BJ (cell line): ENCODE data around the gene HAPLN2. TPM values are rescaled to one million over a fixed set of nuclear protein-coding genes. Genes with fewer than 3 reads are reported as not detected.

Experiments
- CTCF ChIA-PET: fragments of 350-600 bp; formaldehyde crosslinking; extraction: SDS; loops from one replicate; lab custom pipeline; 2021; ENCODE audit warnings: antibody characterized with exemption, inconsistent platforms; lab: Yijun Ruan, JAX
- POLR2A ChIA-PET: fragments of 300-600 bp; sonication (Branson Sonifier 250); formaldehyde crosslinking; extraction: SDS; loops from one replicate; lab custom pipeline; 2021; ENCODE audit warnings: antibody characterized with exemption; lab: Charles Lee
- DNase-seq: peaks from one replicate; pipeline ENCODE4 v3.0.0-alpha.2; 2011; ENCODE audit warnings: low read depth
- H3K27me3 ChIP-seq: 2 replicates; pipeline ENCODE4 v1.6.0; 2011; ENCODE audit warnings: low read length; ENCODE audit not compliant: control insufficient read depth, insufficient read depth
- H3K36me3 ChIP-seq: 2 replicates; pipeline ENCODE4 v1.5.1; 2011; ENCODE audit warnings: low read length; ENCODE audit not compliant: control insufficient read depth, insufficient read depth
- H3K4me3 ChIP-seq: 2 replicates; pipeline ENCODE4 v1.5.1; 2011; ENCODE audit warnings: low read depth, mild to moderate bottlenecking, control low read depth, low read length
- polyA minus RNA-seq: library from RNA; depleted of rRNA, polyadenylated mRNA; stranded (reverse); fragments of >200 nt; gene quantifications from 2 replicates; pipeline ENCODE4 v1.2.3, GENCODE V29; 2011; rRNA and poly(A)+ RNA removed
- polyA plus RNA-seq: library from polyadenylated mRNA; depleted of rRNA; stranded (reverse); fragments of >200 nt; gene quantifications from 2 replicates; pipeline ENCODE4 v1.2.3, GENCODE V29; 2011; rRNA removed
- TF ChIP-seq, protein P1 (sequence below): IDR thresholded peaks from 2 replicates; pipeline ENCODE4 v1.5.1; 2011; ENCODE audit warnings: low read depth, mild to moderate bottlenecking, control low read depth, inconsistent platforms, low read length, moderate library complexity; ENCODE audit not compliant: insufficient read depth

HAPLN2 gene
- polyA plus RNA-seq: not detected in 2 replicates
- not detected in 2 replicates for polyA minus RNA-seq

DNA sequence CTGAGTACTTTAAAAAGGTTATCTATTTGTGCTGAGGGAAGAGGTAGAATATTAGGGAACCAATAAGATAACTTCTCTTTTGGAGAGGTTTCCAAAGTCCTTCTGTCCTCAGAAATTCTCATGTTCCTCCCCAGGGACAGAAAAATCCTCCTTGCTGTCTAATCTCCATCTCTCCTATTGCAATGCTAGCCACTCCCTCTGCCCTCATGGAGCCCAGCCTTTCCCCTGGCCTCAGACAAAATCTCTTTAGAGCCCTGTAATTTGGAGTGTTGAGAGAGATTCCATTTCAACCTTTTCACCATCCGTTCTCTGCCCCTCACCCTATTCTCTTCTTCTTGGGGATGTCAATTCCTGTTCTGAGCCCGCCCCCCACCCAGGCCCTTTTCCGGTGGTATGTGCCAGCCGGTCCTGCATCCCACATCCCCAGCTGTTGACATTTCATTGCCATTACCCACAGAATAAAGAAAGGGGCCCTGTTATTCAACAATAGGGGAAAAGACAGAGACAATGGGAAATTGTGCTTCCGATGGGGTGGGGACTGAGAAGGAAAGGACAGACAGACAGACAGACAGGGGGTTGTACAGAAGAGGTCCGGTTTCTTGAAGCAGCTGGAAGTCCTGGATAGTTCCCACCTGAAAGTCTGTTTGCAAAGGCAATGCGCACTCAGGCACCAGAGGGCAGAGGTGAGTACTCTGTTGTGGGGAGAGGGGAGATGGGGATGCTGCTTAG lies at the start of gene HAPLN2:
Gene HAPLN2 (plus strand): TSS at position 563 of the 729 bp plus-strand sequence. CDS start 4,076 bp downstream, outside the sequence.
- no peak for DNase-seq
- POLR2A ChIA-PET: no interaction called here
- peaks cover 37% of the 10 kb centered on the region for H3K27me3 ChIP-seq

DNA sequence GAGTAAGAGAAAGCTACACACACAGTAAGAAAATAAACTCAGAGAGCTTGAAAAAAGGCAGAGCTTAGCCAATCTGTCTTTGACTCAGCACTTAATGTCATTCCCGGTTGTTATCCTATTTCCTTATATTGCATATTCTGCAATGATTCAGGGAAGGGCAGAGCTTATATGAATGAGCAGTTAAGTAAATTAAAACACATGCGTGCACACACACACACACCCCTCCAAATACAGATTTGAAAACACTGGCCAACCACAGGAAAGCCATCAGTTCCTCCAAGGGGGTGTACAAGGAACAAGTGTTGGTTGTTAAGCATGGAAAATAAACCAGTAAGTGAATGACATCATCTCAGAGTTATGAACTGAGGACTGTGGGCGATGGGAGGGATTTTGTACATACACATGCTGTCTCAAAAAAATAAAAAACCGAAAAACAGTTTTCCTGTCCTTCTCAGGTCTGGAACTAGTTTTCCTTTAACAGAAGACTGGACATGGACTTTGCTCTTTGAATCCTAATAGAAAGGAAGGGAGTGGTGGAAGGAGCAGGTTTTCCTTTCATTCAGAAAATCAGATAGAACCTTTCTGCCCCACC lies 47.9 kb upstream of the HAPLN2 start:
- CTCF ChIA-PET: interaction anchor here (0.6 to 2.3 kb wide), 13 partner anchors 9 to 185 kb away, joined by 3 to 6 read pairs (median 3); partner anchors contain the start of gene NAXE
- 0 out of 2 replicates have a peak, but pooled peaks cover 2% of the 10 kb centered on the region for H3K27me3 ChIP-seq
- peak overlapping the region; percentile 55 for H3K4me3 ChIP-seq
- POLR2A ChIA-PET: interaction anchor here (0.9 kb wide), 1 partner anchor 114 kb away, joined by 3 read pairs; no protein-coding TSS in a partner anchor
- TF ChIP-seq, protein P1, sequence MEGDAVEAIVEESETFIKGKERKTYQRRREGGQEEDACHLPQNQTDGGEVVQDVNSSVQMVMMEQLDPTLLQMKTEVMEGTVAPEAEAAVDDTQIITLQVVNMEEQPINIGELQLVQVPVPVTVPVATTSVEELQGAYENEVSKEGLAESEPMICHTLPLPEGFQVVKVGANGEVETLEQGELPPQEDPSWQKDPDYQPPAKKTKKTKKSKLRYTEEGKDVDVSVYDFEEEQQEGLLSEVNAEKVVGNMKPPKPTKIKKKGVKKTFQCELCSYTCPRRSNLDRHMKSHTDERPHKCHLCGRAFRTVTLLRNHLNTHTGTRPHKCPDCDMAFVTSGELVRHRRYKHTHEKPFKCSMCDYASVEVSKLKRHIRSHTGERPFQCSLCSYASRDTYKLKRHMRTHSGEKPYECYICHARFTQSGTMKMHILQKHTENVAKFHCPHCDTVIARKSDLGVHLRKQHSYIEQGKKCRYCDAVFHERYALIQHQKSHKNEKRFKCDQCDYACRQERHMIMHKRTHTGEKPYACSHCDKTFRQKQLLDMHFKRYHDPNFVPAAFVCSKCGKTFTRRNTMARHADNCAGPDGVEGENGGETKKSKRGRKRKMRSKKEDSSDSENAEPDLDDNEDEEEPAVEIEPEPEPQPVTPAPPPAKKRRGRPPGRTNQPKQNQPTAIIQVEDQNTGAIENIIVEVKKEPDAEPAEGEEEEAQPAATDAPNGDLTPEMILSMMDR: no peak
- no peaks in the 10 kb centered on the region; the same call in 1 of the 2 replicates for H3K36me3 ChIP-seq
- DNase-seq: peak; percentile 93

More for the DNA sequence above, at the start of gene HAPLN2:
- TF ChIP-seq, protein P1: peak; percentile 54
- CTCF ChIA-PET: interaction anchor here (0.5 to 15.6 kb wide), 9 partner anchors 8 to 713 kb away, joined by 3 to 257 read pairs (median 3); partner anchors contain the start of gene NES
- Histone ChIP-seq H3K4me3 (no peak within 1 kb of the TSS), H3K36me3 (no peaks in the 10 kb centered on the region)

DNA sequence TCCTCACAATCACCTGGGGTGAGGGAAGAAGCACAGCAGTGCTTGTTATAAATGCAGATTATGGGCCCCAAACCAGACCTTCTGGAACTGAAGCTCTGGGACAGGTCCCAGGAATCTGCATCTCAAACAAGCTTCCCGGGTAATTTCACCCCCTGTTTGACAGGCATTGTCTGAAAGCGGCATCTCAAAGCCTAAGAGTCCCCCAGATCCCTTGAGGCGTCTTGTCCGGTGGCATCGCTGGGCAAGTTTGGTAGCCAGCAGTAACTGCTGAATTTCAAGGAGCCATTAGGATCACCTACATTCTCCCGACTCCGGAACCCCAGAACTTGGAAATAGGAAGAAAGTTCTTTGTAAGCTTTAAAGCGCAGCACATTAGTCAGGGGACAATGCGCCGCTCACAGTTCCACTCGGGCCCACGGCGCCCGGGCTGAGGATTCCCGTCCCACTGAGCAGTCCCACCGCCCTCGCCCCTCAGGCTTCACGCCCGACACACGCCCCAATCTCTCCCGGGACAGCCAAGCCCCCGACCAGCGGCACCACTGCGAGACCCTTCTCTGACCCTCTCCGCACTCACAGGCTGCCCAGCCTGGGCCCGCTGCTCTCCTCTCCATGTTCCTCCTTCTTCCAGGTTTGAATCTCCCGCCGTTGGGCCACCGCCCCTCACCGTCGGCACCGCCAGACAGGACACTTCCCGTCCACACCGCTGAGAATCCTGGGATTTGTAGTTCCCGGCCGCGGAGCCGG lies 47.1 kb upstream of the HAPLN2 start, which contains the start of gene IQGAP3:
Gene IQGAP3 (minus strand): TSS at position 647 of the 744 bp plus-strand sequence. CDS start 36 bp downstream, at position 611.
- no peaks in the 10 kb centered on the region for H3K36me3 ChIP-seq
- peak within 1 kb of the TSS; percentile 55 for H3K4me3 ChIP-seq
- TF ChIP-seq, protein P1: no peak
- H3K27me3 ChIP-seq: 0 out of 2 replicates have a peak, but pooled peaks cover 2% of the 10 kb centered on the region
- no peak for DNase-seq
- ChIA-PET CTCF (interaction anchor here (0.9 to 2.3 kb wide), 9 partner anchors 10 to 186 kb away, joined by 3 to 6 read pairs (median 4); partner anchors contain the start of gene NAXE), POLR2A (interaction anchor here (0.5 to 0.9 kb wide), 2 partner anchors 42 to 115 kb away, joined by 3 to 10 read pairs; no protein-coding TSS in a partner anchor)

DNA sequence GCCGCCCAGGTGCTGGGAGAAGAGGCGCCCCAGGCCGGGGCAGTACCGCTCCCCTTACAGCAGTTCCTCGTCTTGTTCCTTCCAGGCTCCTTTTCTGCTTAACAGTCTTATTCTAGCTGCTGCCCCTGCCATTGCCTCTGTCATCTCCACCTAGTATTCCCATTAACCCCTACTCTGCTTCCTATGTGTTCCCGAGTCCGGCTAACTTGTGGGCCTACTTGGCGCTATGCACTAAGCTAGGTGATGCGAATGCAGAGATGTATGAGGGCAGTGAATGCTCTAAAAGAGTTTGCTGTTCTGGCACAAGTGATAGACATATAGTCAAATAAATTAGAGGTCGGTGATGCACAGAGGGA lies 46.6 kb upstream of the HAPLN2 start:
- ChIA-PET POLR2A (no interaction called here), CTCF (interaction anchor here (0.9 to 2.3 kb wide), 2 partner anchors 9 to 115 kb away, joined by 3 to 6 read pairs; no protein-coding TSS in a partner anchor)
- H3K4me3 ChIP-seq: peak overlapping the region; percentile 55
- no peak for DNase-seq
- no peaks in the 10 kb centered on the region for H3K36me3 ChIP-seq
- TF ChIP-seq, protein P1: no peak
- H3K27me3 ChIP-seq: 0 out of 2 replicates have a peak, but pooled peaks cover 2% of the 10 kb centered on the region
